M059J (cell line): ENCODE measurements around the gene CLDN34. TPM values are rescaled to one million over a fixed set of nuclear protein-coding genes. Genes with fewer than 3 reads are reported as not detected.

ENCODE experiments used
- DNase-seq: peaks from one replicate; pipeline ENCODE4 v3.0.0-alpha.2; 2012; ENCODE audit warnings: low read depth
- total RNA-seq: library from RNA; depleted of rRNA; stranded (reverse); fragments of >200 nt; shearing (Covaris generic); gene quantifications from 2 replicates; pipeline ENCODE4 v1.2.3, GENCODE V29; 2014; rRNA removed

The CLDN34 gene, protein sequence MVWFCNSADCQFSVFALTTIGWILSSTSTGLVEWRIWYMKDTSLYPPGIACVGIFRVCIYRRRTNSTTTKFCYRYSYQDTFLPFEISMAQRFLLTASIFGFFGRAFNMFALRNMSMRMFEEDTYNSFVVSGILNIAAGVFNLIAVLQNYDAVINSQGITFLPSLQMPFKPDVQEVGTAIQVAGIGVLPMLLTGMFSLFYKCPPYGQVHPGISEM
- total RNA-seq: not detected in 2 replicates

DNA sequence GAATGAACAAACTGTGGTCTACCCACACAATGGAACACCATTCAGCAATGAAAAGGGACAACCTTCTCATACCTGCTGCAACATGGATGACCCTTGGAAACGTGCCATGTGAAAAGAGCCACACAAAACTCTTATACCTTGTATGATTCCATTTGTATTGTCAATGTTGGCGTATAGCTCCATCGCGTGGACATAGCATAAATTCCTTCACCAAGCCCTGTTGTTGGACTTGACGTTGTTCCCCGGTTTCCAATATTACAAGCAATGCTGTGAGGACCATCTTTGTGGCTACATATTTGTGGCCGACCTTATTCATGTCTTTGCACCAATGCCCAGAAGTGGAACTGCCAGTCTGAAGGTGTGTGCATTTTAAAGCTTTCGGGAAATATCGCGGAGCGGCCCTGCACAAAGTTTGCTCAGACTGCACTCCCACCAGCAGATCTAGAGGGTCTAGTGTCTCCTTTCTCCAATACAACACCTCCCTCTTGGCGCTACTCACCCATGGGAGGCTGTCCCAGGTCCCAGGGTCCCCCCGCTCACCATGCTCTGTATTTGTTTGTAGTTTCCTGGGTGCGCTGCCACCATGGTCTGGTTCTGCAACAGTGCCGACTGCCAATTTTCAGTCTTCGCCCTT lies at the start of gene CLDN34:
Gene CLDN34, plus strand, starts transcription at position 584 of the 634 bp plus-strand sequence. Its CDS starts 0 bp downstream, at position 584.
- no peak for DNase-seq

DNA sequence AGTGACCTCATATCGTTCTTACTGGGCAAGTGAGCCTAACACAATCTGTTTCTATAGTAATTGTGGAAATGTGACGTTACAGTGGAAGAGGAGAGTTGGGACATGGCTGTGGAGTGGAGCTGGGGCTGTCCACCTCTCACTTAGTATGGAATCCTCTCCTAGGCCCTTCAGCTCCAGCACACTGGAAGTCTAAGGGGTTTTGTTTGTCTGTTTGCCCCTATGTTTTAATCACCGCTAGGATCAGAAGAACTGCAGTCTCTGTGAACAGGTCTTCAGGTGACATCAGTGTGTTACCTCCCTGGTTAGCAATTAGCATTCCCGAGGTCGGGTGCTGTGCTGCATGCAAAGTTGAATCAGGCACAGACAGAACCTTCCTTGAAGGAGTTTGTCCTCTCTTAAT lies 49.3 kb upstream of the CLDN34 start:
- no peak for DNase-seq

DNA sequence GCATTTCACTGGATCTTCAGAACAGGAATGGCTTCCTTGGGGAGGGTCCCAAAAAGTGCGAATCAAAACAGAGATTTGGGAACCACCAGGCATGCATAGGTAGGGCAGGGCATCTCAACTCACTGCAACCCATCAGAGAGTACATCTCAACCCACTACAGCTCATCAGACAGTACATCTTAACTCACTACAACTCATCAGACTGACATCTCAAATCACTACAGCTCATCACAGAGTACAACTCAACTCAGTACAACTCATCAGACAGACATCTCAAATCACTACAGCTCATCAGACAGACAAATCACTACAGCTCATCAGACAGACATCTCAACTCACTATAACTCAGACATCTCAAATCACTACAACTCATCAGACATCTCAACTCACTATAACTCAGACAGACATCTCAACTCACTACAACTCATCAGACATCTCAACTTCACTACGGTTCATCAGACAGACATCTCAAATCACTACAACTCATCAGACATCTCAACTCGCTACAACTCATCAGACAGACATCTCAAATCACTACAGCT lies 47.5 kb upstream of the CLDN34 start:
- DNase-seq: no peak

DNA sequence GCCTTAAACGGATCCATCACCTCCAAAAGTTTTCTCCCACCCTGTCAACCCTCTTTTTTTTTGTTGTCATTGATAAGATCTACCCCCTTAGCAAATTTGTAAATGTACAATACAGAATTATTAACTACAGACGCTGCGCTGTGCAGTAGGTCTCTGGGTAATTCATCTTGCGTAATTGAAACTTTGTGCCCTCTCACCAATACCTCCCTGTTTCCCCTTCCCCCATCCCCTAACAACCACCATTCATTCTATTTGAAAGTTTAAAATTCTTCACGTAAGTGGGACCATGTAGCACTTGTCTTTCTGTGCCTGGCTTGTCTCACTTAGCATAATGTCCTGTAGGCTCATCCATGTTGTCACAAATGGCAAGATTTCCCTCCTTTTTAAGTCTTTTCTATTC lies 45.8 kb upstream of the CLDN34 start:
- no peak for DNase-seq

DNA sequence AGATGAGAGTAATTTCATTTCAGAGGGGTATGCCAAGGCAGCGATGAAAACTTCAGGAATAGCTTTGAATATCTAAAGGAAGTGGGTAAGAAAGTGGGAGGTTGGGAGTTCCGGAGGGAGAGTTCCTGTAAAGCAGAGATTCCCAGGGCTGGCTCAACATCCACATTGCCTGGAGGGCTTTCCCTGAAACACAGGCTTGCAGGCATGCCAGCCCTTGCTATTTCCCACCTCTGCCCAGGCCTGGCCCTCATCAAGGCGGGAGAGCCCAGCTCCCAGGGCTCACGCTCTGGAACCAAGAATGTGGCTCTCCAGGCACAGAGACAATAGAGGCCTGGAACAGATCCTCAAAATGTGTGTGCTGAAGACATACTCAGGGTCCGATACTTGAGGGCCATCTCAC lies 43.8 kb upstream of the CLDN34 start:
- peak; percentile 43 for DNase-seq

DNA sequence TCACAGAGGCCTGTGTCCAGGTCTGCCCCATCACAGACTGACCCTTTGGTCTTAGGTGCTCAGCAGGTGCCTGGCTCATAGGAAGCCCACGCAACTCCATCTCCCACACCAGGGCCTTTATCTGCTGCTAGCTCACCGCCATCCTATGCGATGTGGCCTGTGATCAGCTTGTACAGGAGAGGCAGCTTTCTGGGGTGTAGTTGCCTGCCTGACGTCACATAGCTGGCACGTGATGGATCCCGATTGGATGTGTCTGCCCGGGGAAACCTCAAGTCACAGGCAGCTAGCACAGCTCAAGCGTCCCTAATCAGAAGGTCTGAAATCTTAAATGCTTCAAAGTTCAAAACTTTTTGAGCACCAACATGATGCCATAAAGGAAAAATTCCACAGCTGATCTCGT lies 41.2 kb upstream of the CLDN34 start:
- no peak for DNase-seq

DNA sequence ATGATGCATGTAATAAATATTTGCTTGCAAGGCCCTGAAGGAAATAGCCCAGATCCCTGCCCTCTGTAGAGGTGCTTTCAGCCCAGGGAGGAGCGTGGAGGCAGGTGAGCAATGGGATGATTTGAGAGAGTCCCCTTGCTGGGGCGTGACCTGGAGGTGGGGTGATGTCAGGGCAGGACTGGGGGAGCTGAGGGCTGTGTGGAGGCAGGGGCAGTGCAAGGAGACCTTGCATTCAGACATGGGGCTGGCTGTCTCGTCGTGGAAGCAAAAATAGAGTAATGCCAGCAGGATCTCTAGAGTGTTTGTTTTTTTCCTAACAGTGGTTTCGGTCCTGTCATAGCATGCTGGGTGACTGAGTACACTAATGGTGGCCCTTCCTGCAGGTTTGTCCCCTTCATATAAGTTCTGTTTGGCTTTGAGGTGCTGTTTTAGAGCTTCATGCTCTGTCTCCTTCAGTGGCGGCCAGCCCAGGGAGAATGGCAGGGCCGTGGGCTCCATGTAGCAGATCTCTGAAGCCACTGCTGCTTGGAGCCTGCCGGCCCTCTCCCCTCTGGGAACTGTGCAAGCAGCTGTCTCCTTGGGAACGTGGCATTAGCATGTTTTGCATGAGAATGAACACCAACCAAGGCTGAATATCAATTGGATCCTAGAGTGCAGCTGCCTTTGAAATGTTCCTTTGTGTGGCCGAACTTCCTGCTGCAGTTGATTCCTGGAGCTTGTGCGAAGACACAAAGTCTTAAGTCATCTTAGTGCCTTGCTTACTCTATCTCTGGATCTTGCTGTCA lies 39.3 kb upstream of the CLDN34 start:
- DNase-seq: no peak

DNA sequence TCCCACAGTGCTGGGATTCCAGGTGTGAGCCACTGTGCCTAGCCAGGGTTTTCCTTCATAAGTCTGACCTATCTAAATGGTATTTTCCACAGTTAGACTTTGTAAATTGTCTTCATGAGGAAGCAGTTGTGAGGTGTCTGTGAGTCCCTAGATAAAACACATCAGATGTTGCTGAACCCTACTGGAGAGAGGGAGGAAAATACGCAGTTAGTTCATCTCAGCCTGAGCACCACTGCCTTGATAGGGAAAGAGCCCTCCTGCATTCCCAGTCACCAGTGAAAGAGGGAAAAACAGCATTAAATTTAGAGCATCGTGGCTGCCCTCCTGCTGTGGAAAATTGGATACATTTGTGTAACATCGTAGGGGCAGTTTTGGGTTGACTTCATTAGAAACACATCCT lies 31.7 kb upstream of the CLDN34 start:
- DNase-seq: no peak

DNA sequence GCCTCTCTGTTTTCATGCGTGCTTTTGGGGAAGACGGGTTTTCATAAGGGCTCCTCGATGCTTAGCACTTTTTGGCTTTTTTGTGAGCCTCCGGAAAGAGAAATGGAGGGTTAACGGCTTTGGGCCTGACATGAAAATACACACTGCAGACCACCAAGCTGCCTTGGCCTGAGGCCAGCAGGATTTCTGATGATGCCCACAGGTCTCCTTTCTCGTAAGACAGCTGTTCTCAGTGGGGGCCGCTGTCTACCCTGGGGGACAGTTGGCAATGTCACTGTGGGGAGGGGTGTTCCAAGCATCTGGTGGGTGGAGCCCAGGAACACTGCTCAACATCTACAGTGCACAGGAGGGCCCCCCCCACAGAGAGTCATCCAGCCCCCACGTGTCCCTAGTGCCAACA lies 29.4 kb upstream of the CLDN34 start:
- DNase-seq: no peak

DNA sequence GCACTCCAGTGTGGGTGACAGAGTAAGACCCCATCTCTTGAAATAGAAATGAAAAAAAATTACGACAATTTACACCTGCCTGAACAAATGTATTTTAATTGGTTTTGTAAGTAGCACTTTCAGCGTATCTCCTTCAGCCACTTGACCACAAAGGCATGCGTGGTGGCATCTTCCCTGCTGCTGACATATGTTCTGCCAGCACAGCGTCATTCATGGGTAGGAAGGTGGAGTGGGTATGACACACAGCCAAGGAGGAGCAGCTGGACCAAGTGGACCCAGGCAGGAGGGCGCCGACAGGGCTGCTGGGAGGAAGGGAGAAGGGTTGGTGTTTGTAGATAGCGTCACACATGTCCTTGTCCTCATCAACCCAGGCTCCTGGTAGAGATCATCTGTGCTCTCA lies 28.6 kb upstream of the CLDN34 start:
- no peak for DNase-seq

DNA sequence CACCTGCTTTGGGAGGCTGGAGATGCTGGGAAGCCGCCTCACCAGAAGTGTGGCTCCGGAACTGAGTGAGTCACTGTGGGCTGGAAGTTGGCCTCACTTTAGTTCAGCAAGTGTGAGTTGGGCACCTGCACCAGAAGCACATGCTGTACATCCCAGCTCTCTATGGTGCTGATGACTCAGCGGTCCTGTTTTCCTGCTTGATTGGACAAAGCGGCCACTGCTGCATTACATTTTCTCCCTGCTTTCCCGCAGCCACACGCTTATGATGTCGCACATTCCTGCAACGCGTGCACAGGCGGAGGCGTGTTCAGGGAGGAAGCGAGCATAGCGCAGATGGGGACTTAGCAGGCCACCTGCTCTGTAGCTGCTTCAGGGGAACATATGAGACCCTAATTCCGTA lies 26.7 kb upstream of the CLDN34 start:
- peak; percentile 94 for DNase-seq

DNA sequence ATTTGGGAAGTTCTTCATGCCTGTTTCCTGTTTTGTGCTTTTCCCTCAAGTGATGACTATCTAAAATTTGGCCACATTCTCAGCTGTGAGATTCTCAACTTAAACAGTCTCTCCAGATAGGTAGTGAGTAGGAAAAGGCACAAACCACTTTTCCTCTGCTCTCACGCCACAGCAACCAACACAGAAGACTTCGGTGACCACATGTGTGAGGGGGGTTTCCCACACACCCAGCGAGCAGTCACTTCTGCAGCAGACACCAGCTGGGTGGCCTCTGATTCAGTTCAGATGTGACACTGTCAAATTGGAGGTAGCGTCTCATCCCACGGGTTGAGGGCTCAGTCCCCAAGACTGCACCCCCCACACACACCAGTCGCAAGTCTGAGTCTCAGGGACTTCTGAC lies 25.1 kb upstream of the CLDN34 start:
- no peak for DNase-seq

DNA sequence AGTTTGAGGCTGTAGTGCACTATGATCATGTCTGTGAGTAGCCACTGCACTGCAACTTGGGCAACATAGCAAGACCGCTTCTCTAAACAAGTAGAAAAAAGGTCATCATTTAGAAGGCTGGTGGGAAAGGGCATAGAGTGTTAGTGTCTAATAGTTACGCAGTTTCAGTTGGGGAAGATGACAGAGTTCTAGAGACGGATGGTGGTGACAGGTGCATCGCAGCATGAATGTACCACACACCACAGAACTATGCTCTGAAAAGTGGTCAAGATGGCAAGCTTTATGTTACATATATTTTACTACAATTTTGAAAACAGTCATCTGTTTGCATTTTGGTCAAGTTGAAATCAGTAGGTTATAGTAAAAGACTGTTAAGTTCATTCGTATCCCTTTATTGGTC lies 23.7 kb upstream of the CLDN34 start:
- no peak for DNase-seq

DNA sequence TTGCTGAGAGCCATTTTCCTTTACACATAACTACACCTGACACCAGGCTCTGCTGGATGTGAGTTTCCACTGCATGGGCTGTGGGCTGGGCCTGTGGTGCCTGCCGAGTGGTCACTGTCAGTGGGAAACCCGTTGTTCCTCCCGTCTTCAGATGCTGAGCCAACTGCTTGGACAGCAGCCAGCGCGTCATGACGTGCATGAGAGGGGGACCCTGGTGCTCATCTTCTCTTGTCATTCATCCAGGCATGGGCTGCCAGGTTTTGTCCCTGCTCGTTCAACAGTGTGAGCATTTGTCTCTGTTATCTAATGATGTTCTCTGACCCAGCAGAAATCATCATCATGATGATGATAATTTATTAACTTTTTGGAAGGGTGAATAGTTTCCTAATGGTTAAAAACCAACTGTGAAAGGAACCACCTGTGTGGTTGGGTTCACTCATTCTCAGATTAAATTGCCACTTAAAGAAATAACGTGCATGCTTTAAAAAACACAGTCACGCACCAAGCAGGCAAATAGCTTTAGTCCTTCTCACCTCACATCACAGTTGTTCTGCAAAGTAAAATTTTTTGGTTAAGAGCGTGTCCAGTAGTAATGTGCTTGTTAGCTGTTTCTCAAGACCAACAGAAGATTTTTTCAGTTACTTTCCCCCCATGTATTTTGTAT lies 19.9 kb upstream of the CLDN34 start:
- DNase-seq: no peak

DNA sequence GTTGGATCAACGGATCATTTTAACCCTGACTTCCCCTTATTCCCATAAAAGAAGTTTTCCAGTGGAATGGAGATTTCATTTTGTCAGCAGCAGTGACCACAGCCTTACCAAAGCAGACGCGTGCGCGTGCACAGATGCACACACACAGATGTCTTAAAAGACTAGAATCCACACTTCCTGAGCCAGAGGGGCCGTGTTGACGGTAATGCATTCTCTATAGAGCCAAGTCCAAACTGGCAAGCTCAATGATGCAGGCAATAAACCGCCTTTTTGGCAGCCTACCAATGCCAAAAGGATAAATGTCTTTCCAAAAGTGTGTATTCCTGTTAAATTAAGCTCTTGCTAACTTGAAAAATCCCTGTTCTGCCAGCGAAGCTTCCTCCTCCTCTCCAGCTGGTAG lies 18.8 kb upstream of the CLDN34 start:
- peak; percentile 67 for DNase-seq

DNA sequence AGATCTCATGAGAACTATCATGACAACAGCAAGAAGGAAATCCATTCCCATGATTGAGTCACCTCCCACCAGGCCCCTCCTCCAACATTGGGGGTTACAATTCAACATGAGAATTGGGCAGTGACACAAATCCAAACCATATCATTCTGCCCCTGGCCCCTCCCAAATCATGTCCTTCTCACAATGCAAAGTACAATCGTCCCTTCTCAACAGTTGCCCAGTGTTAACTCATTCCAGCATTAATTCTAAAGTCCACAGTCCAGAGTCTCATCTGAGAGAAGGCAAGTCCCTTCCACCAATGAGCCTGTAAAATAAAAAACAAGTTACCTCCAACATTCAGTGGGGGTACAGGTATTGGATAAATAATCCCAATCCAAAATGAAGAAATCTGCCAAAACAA lies 14.9 kb upstream of the CLDN34 start:
- DNase-seq: no peak

DNA sequence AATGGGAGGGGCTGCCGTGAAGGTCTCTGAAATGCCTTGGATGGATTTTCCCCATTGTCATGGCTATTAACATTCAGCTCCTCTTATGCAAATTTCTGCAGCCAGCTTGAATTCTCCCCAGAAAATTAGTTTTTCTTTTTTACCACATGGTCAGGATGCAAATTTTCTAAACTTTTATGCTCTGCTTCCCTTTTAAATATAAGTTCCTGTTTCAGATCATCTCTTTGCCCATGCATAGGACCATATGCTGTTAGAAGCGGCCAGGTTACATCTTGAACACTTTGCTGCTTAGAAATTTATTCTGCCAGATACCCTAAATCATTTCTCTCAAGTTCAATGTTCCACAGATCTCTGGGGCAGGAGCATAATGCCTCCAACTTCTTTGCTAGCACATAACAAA lies 13.8 kb upstream of the CLDN34 start:
- no peak for DNase-seq

DNA sequence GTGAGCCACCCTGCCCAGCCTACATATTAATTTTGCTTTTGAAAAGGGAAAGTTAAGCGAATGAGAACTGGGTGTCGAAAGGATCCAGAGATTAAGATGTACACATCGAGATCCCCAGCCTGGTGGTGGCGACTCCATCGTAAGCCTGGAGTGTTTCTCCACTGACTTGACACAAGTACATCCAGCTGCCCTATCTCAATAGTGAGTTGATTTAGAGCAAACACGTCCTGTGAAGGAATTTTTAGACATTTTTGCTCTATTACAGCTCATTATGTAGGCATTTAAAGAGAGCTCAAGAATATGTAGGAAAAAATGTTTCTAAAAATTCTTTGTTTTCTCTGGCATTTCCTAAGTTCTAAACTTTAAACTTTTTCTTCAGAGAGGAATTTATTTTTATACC lies 11.7 kb upstream of the CLDN34 start:
- no peak for DNase-seq

DNA sequence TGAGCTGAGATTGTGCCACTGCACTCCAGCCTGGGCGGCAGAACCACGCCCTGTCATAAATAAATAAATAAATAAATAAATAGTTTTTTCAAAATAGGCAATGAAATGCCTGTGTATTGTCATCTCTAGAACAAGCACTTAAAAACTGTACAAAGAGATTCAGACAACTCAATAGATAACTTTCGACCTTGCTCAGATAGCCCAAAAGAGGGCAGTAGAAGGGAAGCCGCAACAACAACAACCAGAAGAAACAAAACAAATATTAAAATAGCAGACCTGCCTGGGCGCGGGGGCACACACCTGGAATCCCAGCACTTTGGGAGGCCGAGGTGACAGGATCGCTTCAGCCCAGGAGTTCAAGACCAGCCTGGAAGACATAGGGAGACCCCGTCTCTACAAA lies 9.4 kb upstream of the CLDN34 start:
- no peak for DNase-seq

DNA sequence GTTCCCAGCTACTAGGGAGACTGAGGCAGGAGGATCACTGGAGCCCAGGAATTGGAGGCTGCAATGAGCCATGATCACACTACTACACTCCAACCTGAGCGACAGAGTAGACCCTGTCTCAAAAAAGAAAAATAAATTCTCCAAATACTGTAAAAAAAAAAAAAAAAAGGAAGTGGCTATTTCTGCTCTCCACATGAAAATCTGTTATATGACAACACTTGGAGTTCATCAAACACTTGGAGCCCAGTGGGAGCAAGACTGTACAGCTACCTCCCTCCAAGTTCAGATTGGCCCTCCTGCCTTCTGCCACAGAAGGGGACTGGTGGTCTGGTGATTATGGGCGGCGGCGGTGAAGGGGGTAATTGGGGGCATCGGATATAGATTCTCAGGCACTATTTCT lies 9.0 kb upstream of the CLDN34 start:
- no peak for DNase-seq

DNA sequence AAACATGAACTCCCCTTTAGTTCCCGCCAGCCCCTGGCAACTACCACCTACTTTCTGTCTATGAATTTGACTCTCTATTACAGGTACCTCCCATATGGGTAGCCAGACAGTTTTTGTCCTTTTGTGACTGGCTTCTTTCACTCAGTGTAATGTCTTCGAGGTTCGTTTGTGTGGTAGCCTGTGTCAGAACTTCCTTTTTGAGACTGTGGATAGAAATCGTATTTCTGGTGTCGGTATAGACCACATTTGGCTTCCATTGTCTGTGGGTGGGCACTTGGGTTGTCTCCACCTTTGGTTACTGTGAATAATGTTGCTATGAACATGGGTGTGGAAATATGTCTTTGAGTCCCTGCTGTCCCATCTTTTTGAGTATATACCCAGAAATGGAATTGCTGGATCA lies 5.4 kb upstream of the CLDN34 start:
- DNase-seq: no peak

DNA sequence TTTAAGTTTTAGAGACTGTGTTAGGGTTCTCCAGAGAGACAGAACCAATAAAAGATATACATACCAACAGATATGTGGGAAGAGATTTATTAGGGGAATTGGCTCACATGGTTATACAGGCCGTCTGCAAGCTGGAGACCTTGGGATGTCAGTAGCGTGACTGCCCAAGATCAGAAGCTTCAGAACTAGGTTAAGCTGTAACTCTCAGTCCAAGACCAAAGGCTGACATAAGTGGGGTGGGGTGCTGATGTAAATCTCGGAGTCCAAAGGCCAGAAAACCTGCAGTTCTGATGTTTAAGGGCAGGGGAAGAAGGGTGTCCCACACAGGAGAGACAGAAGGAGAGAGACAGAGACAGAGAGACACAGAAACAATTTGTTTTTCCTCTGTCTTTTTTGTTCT lies 10.5 kb downstream of the CLDN34 start:
- no peak for DNase-seq
